ENCODE data around the gene CTNNBIP1.

Gene CTNNBIP1

DNA sequence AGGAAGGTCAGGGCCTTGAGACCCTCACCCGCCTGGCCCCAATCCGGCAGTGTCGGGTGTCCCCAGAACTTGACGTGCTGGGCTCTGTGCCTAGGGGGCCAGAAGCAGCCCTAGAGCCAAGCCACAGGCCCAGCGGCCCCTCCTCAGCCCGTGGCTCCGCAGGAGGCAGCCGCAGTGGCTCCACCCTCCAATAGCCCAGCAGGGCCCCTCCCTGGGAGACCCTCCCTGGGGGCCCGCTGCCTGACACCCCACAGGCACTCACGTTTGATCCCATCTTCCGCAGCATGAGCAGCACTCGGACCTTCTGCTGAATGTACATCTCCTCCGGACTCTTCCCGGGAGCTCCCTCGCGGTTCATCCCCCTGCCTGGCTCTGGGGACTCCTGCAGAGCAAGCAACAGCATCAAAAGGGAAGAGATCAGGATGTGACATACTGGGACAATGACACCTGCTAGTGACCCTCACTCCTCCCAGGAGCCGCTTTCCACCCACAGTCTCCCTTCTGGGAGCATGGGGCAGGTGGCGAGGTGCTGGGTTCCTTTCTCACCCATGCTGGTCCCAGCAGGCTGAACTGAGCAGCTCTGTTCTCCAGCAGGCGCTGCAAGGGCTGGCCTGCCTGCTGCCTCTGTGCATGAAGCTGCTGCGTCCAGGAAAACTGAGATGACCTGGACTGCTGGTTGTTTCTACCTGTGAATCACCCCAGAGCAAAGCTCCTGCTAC is 38.2 kb downstream of the CTNNBIP1 start:
- ChIA-PET CTCF (interaction anchor here (0.5 to 2.4 kb wide), 3 partner anchors 42 to 80 kb away, joined by 3 to 16 read pairs (median 3); partner anchors contain the start of genes LZIC and NMNAT1), POLR2A (ENCODE audit: low non-redundant PET) (no interaction called here)
- no peak for DNase-seq (ENCODE audit: low spot score)
- no peak for TF ChIP-seq CTCF (conservative IDR thresholded peaks at IDR 0.05; ENCODE audit: low read depth)
- H3K27ac ChIP-seq = peak overlapping the region; percentile 59

DNA sequence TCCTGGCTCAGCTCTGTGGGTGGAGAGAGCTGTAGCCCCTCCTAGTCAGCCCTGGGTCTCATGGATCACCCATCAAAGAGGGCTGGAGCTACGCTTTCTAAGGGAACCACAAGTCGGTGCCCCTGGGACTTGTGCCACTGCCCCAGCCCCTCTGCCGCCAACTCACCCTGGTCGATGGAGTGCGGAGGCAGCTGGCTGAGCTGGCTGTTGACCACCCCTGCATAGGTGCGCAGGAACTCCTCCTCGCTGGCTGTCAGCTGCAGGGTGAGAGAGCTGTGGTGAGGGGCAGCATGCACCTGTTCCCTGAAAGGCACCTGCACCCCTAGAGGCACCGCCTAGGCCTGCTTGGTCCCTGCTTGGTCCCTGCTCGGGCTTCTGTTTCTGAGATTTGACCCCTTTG is 39.0 kb downstream of the CTNNBIP1 start:
- ChIA-PET POLR2A (ENCODE audit: low non-redundant PET) (interaction anchor here (0.6 kb wide), 1 partner anchor 43 kb away, joined by 3 read pairs; no protein-coding TSS in a partner anchor), CTCF (no interaction called here)
- TF ChIP-seq CTCF (conservative IDR thresholded peaks at IDR 0.05; ENCODE audit: low read depth) = no peak
- H3K27ac ChIP-seq = peak overlapping the region; percentile 77
- DNase-seq (ENCODE audit: low spot score) = no peak

- peak overlapping the region; percentile 77 for H3K27ac ChIP-seq
- POLR2A ChIA-PET (ENCODE audit: low non-redundant PET) = no interaction called here
- no peak for TF ChIP-seq CTCF (conservative IDR thresholded peaks at IDR 0.05; ENCODE audit: low read depth)
- DNase-seq (ENCODE audit: low spot score) = no peak
- CTCF ChIA-PET = no interaction called here
These were observed 39.5 kb downstream of the CTNNBIP1 start for GRCh38 chr1:9870572-9870971.

DNA sequence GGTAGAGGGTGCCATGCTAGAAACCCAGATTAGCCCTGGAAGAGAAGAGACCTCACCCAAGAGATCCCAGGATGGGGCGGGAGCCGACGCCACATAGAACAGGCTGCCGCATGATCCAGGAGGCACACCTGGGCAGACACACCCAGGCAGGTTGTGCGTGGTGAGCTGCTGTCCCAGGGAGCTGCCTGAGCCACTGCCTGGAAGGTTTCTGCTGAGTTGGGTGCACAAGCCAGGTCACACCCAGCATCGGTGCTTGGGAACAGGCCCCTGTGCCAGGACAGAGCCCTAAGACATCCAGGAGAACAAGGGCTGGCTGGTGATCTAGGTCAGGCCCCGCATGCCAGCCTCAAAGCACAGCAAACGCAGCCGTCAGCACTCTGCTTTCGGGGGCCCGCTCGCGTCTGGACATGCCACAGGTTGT is 40.2 kb downstream of the CTNNBIP1 start:
- ChIA-PET CTCF (interaction anchor here (0.6 to 1.1 kb wide), 3 partner anchors 9 to 93 kb away, joined by 3 to 12 read pairs (median 4); no protein-coding TSS in a partner anchor), POLR2A (ENCODE audit: low non-redundant PET) (no interaction called here)
- TF ChIP-seq CTCF (conservative IDR thresholded peaks at IDR 0.05; ENCODE audit: low read depth) = no peak
- peak overlapping the region; percentile 77 for H3K27ac ChIP-seq
- peak; percentile 41 for DNase-seq (ENCODE audit: low spot score)

GRCh38 chr1:9868244-9868590 is 41.9 kb downstream of the CTNNBIP1 start:
- peak overlapping the region; percentile 77 for H3K27ac ChIP-seq
- no peak for TF ChIP-seq CTCF (conservative IDR thresholded peaks at IDR 0.05; ENCODE audit: low read depth)
- DNase-seq (ENCODE audit: low spot score) = no peak
- ChIA-PET CTCF (interaction anchor here (0.6 to 1.9 kb wide), 10 partner anchors 10 to 239 kb away, joined by 3 to 8 read pairs (median 3); no protein-coding TSS in a partner anchor), POLR2A (ENCODE audit: low non-redundant PET) (no interaction called here)

GRCh38 chr1:9867408-9868243 is 42.4 kb downstream of the CTNNBIP1 start:
- POLR2A ChIA-PET (ENCODE audit: low non-redundant PET) = no interaction called here
- peak; percentile 92 for TF ChIP-seq CTCF (conservative IDR thresholded peaks at IDR 0.05; ENCODE audit: low read depth)
- CTCF ChIA-PET = interaction anchor here (0.6 to 1.9 kb wide), 9 partner anchors 11 to 238 kb away, joined by 3 to 8 read pairs (median 3); no protein-coding TSS in a partner anchor
- H3K27ac ChIP-seq = peak overlapping the region; percentile 77
- DNase-seq (ENCODE audit: low spot score) = peak; percentile 72
